ENCODE data around the gene PILRA.

DNA sequence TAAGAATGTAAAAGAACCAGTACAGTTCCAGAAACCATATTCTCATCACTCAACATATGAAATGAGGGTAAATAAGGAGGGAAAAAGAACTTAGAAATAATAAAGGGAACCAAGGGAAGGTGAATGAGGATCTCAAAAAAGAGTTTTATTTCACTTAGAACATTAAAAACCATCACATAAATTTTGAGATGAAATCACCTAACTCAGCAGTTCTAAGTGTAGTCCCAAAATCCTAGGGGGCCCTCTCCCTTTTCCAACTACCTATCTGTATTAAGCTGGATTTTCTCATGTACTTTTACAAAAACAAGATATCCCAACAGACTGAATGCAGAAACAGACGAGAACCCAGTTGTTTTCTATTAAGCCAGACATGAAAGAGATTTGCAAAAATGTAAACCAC is 52.1 kb downstream of the PILRA start:
- TF ChIP-seq CTCF (IDR thresholded peaks at IDR 0.05 in 4 of 5, conservative IDR thresholded peaks at IDR 0.05 in 1 of 5) (no peak), POLR2A (IDR thresholded peaks at IDR 0.05) (no peak)

Measured in gastrocnemius medialis (tissue), 4 donors.